GM15510 (cell line): ENCODE measurements around the gene MMP24OS.

Experiments used
- POLR2A ChIP-seq: IDR thresholded peaks from 3 replicates; pipeline ENCODE4 v1.6.1; 2011; ENCODE audit warnings: borderline replicate concordance; ENCODE audit not compliant: insufficient read length; ENCODE audit errors: extremely low read depth

The MMP24OS gene

DNA sequence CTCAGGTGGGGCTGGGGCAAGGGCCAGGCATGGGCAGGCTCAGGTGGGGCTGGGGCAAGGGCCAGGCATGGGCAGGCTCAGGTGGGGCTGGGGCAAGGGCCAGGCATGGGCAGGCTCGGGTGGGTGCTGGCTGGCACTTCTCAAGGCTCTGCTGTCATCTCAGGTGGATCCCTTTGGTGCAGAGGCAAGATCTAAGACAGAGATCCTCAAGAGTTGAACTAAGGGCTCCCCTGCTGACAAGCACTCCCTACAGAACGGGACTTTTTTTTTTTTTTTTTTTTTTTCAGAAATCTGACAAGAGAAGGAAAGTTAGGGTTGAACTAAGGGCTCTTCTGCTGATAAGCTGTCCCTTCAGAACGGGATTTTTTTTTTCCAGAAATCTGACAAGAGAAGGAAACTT lies 24.9 kb downstream of the MMP24OS start:
- no peak for TF ChIP-seq POLR2A

DNA sequence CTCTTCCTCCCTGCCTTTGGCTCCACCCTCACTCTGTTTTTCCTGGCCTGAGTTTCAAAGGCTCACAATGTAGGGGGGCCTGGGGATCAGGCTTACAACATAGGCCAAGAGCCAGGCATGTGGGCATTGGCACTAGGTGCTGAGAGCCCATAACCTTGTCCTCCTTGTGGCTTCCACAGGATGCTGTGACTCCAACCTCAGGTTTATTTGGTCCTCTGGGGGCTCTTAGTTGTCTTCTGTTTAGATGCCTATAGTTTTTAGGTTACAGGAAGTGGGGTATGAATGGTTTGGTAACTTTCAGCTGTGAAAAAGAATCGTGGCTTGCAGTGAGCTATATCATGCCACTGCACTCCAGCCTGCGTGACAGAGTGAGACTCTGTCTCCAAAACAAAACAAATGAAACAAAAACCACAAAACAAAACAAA lies 25.9 kb downstream of the MMP24OS start:
- no peak for TF ChIP-seq POLR2A

DNA sequence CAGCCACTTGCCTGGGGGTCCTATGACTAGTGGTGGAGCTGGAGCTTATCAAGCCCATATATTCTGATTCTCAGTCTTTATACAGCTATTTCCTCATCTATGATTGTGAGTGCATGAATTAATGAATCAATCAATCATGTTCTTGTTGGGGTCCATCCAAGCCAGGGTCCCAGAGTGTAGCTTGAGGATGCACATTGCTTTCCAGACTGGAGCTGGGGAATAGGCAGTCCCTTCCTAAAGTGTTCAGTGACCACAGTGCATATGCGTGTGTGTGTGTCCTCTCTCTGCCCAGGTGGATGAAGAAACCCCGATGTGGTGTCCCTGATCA lies 26.3 kb downstream of the MMP24OS start:
- no peak for TF ChIP-seq POLR2A

DNA sequence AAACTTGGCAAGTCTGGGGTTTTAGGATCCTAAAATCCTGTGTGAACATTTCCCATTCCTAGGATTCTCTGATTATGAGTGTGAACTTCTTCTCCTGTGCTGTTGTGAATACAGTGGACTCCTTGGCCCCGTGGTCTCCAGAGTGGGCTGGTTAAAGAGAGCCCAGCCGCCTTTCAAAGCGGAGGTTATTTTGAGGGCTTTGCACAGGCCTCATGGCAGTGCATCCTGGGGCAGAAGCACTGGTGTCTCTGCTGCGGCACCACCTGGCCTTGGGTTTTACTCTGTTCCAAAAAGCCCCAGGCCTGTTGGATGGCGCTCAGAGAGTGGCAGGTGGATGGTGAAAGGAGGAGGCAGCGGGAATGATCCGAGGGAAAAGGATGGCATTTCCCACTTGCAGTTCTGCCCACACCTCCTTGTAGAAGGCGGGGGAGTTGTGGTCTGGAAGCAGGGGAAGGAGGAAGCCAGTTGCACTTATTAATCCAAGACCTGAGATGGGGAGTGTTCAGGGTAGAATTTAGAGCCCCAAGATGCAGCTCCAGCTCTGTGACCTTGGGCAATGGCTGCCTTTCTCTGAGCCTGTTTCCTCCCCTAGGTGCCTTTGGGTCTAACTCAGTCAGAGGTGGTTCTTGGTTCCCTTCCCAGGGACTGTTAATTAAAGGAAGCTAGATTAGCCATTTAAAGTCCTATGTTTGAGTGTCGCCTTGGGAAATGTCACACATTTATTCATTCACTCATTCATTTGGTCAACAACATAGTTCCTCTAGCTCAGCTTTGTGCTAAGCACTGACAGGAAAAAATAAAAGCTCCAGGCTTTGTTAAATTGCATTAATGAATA lies 29.1 kb downstream of the MMP24OS start:
- TF ChIP-seq POLR2A, result no peak

DNA sequence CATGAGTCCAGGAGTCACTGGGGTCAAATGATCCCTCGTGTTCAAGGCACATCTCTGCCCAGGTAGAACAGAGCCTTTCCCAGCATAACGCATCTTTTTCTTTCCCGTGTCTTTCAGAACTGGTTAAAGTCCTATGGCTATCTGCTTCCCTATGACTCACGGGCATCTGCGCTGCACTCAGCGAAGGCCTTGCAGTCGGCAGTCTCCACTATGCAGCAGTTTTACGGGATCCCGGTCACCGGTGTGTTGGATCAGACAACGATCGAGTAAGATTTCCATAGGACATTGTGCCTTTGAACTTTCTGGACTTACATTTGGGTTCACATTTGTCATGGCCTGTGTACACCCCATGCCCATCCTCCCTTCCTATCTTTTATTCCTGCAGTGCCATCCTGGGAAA lies 31.2 kb downstream of the MMP24OS start:
- TF ChIP-seq POLR2A, result no peak

DNA sequence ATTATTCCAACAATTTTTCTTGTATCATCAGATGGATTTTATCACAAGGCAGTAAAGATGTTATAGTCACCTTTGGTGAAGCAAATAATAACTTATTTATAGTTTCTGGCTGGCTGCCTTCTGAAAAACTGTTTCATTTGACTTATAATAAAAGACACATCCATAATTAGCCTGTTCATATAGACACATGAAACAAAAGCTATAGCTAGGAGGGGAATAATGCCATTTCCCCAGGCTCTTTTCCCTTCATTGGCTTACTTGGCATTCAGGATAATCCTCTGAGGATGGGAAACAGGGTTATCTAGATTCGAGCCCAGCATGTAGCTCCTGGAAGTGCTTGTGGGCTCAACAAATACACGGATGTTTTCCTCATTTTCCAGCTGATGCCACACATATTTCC lies 33.9 kb downstream of the MMP24OS start:
- TF ChIP-seq POLR2A, result no peak

DNA sequence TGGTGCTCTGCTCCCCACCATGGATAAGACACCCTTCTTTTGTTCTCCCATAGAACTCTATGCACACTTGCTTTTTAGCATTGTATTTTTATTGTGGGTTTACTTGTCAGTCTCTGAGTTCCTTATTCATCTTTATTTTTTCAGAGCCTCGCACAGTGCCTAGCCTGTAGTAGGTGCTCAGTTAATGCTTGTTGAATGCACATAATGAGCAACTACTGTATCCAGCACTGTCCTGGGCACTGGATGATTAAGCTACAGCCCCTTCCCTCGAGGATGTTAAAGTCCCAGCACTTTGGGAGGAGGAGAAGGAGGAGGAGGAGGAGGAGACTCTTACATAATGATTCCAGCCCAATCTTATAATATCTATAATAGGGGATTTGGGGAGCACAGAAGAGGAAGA lies 34.6 kb downstream of the MMP24OS start:
- TF ChIP-seq POLR2A, result no peak

DNA sequence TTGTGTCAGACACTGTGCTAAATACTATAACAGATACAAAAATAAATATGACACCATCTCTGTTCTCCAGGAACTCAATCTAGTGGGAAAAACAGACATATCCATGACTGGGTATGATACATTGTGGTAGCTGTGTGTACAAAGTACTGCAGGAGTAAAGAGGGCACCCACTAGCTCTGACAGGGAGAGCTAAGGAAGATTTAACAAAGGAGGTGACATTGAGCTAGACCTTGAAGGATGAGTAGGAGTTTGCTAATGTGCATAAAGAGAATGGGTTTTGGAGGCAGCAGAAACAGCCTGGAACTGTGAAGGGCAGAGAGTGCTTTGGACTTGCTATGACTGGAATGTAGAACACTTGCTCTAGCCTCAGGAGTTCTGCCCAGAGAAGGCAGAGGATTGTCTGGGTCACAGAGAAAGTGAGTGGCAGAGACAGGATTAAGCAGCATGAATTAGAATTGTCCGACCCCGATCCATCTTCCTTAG lies 37.1 kb downstream of the MMP24OS start:
- TF ChIP-seq POLR2A, result no peak

DNA sequence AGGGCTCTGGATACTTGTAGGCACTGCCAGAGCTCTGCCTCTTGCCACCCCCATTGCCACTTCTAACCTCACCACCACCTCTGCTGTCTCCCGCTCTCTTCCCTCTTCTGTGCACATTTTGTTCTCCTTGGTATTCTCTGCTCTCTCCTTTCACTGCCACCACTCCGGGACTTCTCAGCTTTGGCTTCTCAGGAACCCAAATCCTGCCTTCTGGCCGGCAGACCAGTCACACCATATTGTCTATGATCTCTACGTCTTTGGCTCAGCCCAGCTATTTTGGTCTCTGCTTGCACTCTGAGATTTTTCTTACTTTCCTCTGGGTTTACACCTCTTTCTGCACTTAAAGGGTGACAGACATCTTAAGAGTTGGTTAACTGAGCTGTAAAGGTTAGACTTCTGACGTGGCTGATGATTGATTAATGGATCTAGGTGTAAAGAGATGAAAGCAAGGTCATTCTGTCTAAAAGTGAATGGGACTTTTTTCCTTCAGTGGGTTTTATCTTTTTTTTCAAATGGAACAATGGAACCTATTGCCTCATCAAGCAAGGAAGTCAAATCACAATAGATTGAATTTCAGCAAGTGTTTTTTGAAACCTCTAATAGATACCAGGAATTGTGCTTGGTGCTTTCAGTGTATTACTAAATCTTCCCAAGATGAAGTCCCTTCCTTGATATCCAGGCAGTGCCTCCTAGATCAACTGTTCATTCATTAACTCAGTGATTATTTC lies 37.7 kb downstream of the MMP24OS start:
- no peak for TF ChIP-seq POLR2A

DNA sequence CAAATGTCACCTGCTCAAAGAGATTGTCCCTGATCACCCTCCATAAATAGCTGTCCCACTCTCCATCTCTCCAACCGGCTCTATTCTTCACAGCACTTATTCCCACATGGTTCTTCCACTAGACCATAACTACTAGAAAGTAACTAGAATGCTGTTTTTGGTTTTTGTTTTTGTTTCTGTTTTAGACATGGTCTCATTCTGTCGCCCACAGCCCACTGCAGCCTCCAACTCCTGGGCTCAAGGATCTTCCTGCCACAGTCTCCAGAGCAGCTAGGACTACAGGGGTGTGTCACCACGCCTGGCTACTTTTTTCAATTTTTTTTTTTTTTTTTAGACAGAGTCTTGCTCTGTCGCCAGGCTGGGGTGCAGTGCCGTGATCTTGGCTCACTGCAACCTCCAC lies 39.2 kb downstream of the MMP24OS start:
- TF ChIP-seq POLR2A, result no peak

DNA sequence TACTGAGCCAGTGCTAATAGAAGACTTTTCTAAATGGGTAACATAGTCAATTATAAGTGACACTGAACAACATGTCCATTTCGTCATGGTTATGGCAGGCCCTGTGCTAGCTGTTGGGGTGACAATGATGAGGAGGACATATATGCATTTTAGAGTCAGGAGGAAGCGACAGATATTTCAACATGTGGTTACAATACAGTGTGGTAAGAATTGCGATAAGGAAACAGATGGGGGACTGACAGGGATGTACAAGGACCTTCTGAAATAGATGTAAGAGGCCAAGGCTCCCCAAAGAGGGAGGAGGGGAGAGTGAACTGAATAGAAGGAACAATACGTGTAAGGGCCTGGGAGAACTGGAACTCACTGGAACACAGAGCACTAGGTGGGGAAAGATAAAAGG lies 39.8 kb downstream of the MMP24OS start:
- no peak for TF ChIP-seq POLR2A

DNA sequence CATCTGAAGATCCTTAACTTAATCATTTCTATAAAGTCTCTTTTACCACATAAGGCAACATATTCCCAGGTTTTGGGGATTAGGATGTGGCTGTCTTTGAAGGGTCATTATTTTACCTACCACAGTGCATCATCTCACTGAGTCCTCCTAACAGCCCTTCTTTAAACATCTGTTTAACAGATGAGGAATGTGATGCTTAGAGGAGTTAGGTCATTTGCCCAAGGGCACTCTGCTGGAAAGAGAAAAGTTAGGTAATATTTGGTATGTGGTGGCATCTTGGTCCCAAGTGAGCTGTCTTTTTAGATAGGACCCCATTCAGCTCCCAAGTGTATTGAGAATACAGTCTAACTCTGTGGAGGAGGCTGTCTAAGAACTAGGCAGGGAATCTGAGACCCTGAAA lies 40.4 kb downstream of the MMP24OS start:
- TF ChIP-seq POLR2A, result no peak

DNA sequence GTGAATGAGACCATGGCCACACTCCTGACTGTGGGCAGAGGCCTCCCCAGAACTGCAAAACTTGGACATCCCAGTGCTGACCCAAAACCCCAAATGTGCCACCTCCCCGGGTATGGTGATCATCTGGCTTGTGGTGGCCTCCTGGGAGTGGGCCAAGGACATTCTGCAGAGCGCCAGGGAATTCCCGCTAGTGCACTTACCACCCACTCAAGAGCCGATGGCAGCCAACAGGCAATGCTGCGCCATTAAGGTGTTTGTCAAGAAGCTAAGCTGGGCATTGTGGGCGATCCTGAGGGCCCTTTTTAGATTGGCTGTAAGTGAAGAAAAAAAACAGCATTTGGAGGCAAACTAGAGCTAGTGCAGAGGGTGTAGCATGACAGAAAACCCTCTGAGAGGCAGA lies 42.0 kb downstream of the MMP24OS start:
- no peak for TF ChIP-seq POLR2A

DNA sequence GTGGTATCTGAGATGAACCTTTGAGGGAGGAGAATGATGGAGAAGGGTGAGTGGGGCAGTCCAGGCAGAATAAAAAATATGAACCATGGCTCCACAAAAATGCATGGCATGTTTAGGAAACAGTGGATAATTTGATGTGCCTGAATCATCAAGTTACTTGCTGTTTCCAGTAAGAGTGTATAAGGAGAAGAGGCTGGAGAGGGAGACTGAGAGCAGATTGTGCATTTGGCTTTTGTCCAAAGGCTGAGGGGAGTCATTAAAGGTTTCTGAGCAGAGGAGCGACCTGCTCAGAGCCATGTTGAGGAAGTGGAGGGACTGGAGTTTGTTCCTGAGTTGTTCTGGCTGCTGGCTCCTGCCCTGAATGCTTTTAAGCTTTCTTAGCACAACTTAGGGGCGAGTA lies 45.3 kb downstream of the MMP24OS start:
- no peak for TF ChIP-seq POLR2A

DNA sequence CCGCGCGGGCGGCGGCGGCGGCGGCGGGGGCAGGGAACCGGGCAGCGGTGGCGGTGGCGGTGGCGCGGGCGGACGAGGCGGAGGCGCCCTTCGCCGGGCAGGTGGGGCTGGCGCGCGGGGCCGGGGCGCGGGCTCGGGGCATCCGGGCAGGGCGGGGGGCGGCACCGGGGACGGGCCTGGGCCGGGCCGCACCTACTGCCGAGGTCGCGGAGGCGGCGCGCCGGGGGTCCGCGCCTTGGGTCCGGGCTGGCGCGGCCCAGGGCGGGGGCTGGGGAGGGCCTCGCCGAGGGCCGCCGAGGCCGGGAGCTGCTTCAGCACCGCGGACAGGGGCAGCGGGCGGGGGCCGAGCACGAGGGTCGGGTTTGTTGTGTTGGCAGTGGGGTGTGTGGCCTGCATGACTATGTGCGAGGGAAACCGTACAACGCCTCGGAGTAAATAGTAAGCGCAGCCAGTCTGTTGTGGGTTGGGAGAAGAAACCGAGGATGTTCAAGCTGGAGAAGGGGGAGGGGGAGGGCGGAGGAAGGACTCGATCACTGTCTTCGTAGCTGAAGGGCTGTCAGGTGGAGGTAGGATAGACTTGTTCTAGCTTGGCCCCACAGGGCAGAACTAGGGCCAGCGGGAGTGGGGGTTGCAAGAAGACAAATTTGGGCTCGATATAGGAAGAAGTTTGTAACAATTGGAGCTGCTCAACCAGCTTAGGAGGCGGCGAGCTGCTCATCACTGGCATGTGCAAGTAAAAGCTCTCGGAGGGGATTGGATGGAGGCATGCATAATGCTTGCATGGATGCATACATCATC lies 50.8 kb downstream of the MMP24OS start:
- TF ChIP-seq POLR2A, result no peak
